ENCODE data around the gene ZNF668.

DNA sequence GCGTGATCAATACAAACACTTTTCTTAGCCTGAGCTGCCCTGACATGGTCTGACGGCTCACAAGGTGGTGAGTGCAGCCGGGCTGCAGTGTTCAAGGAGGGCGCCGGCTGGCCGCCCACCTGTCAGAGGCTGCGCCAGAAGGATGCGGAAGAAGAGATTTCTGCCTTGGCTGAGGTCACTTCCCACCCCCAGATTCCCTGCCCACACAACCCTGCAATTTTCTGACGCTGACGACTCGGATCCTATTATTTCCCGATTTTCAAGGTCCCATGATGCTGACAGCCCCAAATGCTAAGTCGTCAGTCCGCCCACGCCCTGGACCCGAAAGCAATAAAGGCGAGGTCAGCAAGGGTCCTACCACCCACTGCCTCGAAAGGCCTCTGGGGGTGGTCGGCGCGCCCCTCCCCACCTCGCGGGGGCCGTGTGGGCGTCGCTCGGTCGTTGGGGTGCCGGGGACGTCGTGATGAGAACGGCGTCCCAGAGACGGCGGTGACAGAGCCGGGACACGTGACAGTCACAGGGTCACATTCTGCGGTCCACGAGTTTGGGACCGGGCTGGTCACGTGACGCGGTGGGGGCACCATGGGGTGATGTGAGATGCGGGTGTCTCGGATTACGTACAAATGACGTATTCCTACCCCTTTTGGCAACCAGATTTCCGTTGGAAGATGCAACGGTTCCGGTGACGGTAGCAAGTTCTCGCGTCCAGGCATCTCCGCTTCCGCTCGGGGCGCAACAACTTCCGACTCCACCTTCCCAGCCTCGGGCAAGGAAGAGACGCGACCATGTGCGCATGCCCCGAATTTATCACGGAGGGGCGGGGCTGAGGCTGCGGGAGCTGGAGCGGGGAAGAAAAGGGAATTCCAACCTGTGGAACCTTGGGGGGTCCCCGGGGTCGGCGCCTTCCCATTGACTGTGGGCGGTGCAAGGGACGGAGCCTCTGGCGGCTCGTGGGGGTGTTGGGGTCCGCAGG is 41.0 kb downstream of the ZNF668 start, which contains the start of gene STX4:
- TF ChIP-seq CTCF (IDR thresholded peaks at IDR 0.05) (peak in 3 of 5 experiments; percentile 2 to 45 (median 24)), POLR2A (IDR thresholded peaks at IDR 0.05) (peak; percentile 47 to 61), EP300 (IDR thresholded peaks at IDR 0.05) (peak; percentile 97 to 98)
